Ectodermal cell (in vitro differentiated cells): ENCODE results near the gene HOXD9.

Experiments
- H3K27ac ChIP-seq: 2 replicates; pipeline ENCODE4 v1.7.0; 2013; ENCODE audit warnings: mild to moderate bottlenecking, low read depth, low read length; ENCODE audit not compliant: insufficient read depth, poor library complexity, severe bottlenecking
- H3K27me3 ChIP-seq: 2 replicates; pipeline ENCODE4 v1.7.0; 2013; ENCODE audit warnings: mild to moderate bottlenecking, low read length; ENCODE audit not compliant: insufficient read depth, control insufficient read depth, poor library complexity, severe bottlenecking
- H3K36me3 ChIP-seq: one replicate; pipeline ENCODE4 v1.7.0; 2013; ENCODE audit warnings: low read length; ENCODE audit not compliant: control insufficient read depth, insufficient read depth
- H3K4me1 ChIP-seq: one replicate; pipeline ENCODE4 v1.7.0; 2013; ENCODE audit warnings: low read length; ENCODE audit not compliant: control insufficient read depth, insufficient read depth
- H3K4me3 ChIP-seq: 2 replicates; pipeline ENCODE4 v1.7.0; 2013; ENCODE audit warnings: low read depth, low read length, control low read depth; ENCODE audit not compliant: insufficient read depth
- H3K9me3 ChIP-seq: 2 replicates; pipeline ENCODE4 v1.7.0; 2013; ENCODE audit warnings: mild to moderate bottlenecking, low read length, moderate library complexity; ENCODE audit not compliant: control insufficient read depth
- WGBS, 2 experiments: methylation state at CpG; one replicate each; pipeline ENCODE4 v1.1.7; 2013; ENCODE audit warnings: missing lambda C conversion rate in 2 of 2; 5-methylcytosine and 5-hydroxymethylcytosine counted together

The HOXD9 gene

DNA sequence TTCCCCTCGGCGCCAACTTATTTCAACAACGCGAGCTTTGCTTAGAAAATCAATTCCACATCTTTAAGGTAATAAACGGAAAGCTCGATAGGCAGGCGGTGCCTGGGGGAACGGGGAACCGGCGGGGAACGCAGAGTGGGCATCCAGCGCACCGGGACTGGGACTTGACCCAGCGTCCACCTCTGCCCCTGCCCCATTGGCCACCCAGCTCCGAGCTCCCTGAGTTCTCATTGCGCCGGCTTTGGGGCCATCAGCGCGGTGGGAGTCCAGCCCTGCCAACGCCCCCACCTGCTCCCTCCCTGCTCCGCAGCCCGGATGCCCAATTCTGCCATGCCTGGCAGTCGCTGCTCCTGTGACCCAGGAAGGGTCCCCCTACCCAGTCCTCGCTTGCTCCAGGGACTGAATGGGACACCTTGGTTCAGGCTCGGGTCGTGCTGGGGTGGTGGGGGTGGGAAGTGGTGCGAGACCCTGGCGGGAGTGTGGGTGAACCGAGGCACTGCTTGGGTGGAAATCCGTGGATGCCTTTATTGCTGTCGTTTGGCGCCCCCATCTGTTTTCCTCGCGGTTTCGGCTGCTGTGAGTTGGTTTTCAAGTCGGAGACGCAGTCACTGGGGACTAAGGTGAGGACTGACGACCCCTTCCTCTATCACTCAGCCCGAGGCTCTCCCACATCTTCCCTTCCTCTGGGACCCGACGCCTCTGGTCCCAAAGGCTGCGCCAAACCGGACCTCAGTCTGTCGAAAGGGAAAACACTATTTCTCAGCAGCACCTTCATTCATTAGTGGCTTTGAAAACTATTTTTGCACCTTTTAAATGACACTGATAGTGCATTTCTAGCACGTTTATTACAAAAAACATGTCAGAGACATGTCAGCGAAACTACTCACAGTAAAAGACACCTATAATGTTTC lies 36.4 kb upstream of the HOXD9 start:
- no peaks in the 10 kb centered on the region for H3K9me3 ChIP-seq
- peaks cover 100% of the 10 kb centered on the region for H3K27me3 ChIP-seq
- H3K27ac ChIP-seq = no peak overlapping the region
- H3K36me3 ChIP-seq = no peaks in the 10 kb centered on the region
- WGBS, 2 experiments = 2 to 3% methylated on average over 46 of the region's 46 CpGs
- peaks cover 10% of the 10 kb centered on the region for H3K4me1 ChIP-seq
- no peak overlapping the region for H3K4me3 ChIP-seq

DNA sequence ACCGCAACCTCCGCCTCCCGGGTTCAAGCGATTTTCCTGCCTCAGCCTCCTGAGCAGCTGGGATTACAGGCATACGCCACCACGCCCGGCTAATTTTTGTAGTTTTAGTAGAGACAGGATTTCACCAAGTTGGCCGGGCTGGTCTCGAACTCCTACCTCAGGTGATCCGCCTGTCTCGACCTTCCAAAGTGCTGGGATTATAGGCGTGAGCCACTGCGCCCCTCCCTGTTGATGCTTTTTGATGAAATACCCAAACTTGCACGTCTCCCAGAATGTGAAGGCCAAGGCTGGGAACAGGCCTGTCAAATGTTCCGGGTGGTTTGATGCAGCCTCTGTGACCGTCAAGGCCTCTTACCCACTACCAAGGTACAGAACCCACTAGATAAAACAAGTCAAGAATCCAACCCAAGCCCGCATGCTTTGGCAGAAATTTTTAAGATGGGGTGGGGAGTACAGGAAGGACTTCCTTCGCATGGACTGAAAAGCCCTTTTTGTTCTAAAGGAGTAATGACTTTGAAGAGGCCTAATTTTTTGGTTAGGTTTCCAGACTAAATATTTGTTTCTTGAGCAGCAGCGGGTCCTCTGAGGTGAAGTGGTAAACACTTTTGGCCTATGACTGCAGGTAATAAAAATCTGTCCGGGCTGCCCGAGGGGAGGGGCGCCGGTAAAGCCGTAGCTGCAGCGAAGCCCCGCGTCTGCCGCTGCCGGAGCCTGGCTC lies 35.0 kb upstream of the HOXD9 start:
- no peaks in the 10 kb centered on the region for H3K9me3 ChIP-seq
- WGBS, 2 experiments = 16 to 17% methylated on average over 29 of the region's 29 CpGs
- H3K4me3 ChIP-seq = peak overlapping the region; percentile 28
- no peak overlapping the region for H3K27ac ChIP-seq
- H3K36me3 ChIP-seq = no peaks in the 10 kb centered on the region
- peaks cover 100% of the 10 kb centered on the region for H3K27me3 ChIP-seq
- H3K4me1 ChIP-seq = peaks cover 8% of the 10 kb centered on the region

DNA sequence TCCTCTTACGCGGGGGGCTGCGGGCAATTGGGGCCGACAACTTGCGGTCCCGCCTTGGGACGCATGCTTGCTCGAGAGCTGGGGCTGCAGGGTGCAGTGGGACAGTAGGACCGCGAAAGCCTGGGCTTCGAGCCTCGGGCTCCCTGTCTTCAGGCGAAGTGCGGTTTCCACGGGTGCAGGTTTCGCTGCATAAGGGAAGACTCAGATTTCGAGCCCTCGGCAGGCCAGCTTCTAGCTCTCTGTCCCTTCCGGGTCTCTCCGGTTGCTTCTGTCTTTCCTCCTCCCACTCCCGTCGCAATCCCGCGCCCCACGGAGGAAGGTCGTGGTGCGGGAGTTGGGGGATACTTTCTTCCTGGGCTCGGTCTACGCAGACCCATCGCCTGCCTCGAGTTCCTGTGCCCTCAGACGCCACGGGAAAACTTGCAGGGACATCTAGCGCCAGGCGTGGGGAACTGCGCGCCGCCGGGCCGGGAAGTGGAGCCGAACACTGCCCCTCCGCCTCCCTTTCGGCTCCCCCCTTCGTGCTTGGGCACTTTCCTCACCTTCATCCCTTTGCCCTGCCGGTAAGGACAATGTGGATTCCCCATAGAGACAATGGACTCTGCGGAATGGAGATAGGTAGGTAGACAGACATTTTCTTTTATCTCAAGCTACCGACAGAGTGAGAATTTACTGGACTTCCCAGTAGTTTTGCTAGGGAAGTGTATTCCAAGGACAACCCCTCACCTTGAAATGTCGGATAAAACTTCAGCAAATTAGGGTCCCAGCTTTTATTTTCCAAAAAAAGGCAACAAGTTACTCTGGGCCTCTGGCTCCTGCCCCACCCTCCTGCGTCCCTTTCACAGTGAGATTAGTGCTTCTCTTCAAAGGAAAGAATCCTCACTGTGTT lies 34.2 kb upstream of the HOXD9 start:
- Histone ChIP-seq H3K4me3 (peak overlapping the region; percentile 28), H3K27ac (no peak overlapping the region), H3K4me1 (peaks cover 5% of the 10 kb centered on the region), H3K27me3 (peaks cover 100% of the 10 kb centered on the region), H3K36me3 (no peaks in the 10 kb centered on the region), H3K9me3 (no peaks in the 10 kb centered on the region)
- WGBS, 2 experiments = 1% methylated on average over 49 of the region's 49 CpGs

DNA sequence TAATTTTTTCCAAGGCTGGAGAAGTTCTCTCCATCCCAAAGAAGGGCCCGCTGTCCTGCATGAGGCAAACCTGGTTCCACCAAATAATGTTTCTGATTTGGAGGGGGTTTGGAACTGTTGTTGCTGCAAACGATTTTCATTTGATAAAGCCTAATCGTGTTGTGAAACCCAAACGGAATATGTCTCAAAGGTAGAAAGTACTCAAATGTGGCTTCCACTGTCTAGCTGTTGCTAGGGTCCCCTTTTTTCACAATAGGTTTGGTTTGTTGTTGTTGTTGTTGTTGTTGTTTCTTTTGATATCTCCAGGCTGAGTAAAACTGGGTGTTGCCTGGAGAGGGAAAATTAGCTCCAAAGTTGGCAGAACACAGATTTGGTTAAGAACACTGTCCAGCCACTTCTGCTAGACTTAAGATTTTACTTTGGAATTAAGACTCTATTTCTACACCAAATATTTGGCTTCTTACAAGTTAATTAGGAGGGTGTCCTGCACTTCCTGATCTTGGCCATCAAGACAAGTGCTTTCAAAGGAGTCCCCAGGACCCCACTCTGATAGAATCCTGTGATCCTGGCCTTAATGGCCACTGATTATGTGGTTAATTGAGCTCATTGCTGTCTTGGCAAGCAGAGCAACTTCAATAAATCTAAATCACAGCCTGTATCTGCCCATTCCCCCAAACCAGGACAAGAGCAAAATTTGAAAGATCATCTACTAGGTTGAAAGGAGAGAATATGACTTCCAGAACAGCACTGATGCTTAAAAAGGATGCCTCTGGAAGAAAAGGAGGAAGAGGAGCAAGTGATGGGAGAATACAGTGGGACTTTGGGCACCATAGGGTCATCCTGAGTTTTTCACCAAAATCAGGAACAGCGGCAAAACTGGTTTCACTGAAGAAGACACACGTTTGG lies 33.3 kb upstream of the HOXD9 start:
- Histone ChIP-seq H3K27me3 (peaks cover 100% of the 10 kb centered on the region), H3K4me3 (no peak overlapping the region), H3K27ac (no peak overlapping the region), H3K4me1 (peaks cover 5% of the 10 kb centered on the region), H3K9me3 (no peaks in the 10 kb centered on the region), H3K36me3 (no peaks in the 10 kb centered on the region)
- WGBS, 2 experiments = 10 to 11% methylated on average over 6 of the region's 6 CpGs

DNA sequence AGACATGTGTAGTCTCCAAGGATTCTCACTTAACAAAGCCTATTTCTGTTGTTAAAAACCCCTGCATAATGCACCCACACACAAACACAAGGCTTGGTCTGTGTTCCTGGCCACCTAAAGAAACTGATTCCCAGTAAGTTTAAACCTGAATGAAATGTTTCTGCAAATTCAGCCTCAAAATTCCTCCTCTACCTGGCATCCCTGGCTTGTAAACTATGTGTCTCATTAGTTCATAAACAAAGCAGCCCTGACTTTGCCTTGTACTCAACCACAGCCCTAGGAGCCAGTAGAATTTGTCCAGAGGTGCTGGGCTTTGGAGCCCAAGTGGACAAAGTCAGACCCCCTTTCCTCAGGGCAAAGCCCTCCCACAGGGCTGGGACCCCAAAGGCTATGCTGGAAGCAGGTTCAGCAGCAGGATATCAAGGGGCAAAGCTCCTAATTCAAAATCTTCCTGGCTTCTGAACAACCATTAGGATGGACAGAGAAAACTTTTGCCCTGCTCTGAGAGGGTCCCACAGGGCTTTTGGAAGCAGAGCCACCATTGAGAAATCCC lies 32.6 kb upstream of the HOXD9 start:
- Histone ChIP-seq H3K27me3 (peaks cover 100% of the 10 kb centered on the region), H3K4me1 (peaks cover 5% of the 10 kb centered on the region), H3K36me3 (no peaks in the 10 kb centered on the region), H3K27ac (no peak overlapping the region), H3K4me3 (no peak overlapping the region), H3K9me3 (no peaks in the 10 kb centered on the region)

DNA sequence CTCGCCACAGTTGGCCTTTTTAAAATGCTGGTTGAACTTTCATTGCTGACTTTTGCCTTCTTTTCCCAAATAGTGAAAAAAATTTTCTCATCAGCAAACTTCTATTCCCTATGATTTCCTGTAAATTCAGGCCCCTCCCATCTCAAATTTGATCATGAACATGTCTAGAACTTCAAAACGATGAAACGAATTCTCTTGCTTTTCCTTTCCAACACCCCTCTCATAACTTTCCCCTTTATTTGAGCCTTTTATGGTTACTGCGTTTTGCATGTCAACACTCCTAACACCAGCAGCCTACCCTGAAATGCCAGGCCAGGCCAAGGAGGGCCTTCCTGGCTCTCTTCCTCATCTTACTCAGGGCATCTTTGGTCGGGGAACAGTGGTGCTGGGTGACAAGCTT lies 31.7 kb upstream of the HOXD9 start:
- no peak overlapping the region for H3K4me3 ChIP-seq
- no peaks in the 10 kb centered on the region for H3K9me3 ChIP-seq
- H3K27me3 ChIP-seq = peaks cover 100% of the 10 kb centered on the region
- 13 to 21% methylated on average over 5 of the region's 5 CpGs for WGBS, 2 experiments
- H3K27ac ChIP-seq = no peak overlapping the region
- no peaks in the 10 kb centered on the region for H3K36me3 ChIP-seq
- peaks cover 5% of the 10 kb centered on the region for H3K4me1 ChIP-seq

DNA sequence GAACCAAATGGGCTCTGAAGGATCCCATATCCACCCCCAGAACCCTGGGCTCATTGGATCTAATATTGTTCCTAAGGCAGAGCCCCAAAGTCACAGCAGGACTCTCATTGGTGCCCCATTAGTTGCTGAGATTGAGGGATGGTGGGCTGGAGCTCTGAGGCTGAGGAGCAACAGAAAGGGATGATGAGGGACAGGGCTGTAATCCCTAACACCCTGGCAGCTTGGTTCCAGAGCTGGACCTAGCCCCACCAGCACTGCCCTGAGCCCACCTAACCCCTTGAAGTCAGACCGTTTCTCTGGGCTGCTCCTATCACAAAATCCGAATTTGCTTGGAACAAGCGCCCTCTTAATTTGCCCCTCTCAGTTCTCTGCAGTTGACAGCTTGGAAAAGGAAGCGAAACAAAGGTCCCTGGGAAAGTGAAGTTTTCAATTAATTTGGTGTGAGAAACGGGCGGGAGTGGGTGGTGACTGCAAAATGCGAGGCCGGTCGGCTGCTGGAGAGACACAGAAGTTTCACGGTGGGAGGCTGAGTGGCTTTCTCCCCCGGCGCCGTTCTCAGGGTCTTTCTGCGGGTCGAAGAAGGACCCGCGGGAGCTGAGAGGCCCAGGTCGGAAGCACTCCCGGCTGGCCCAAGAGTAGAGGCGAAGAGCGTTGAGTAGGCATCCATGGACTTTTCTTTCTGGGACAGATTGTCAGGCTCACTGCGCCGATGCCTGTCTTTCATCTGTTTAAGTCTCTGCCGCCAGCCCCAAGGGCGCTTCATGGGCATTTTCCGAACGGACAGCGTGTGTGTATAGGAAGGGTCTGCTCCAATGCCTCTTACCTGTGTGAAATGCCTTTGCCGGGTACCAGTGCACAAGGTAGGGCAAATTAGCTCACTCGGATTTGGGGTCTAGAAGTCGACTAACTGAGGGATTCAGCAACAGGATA lies 30.9 kb upstream of the HOXD9 start:
- no peak overlapping the region for H3K27ac ChIP-seq
- WGBS, 2 experiments = 3 to 4% methylated on average over 31 of the region's 31 CpGs
- no peaks in the 10 kb centered on the region for H3K36me3 ChIP-seq
- H3K27me3 ChIP-seq = peaks cover 100% of the 10 kb centered on the region
- H3K4me1 ChIP-seq = peaks cover 5% of the 10 kb centered on the region
- H3K4me3 ChIP-seq = no peak overlapping the region
- H3K9me3 ChIP-seq = no peaks in the 10 kb centered on the region

DNA sequence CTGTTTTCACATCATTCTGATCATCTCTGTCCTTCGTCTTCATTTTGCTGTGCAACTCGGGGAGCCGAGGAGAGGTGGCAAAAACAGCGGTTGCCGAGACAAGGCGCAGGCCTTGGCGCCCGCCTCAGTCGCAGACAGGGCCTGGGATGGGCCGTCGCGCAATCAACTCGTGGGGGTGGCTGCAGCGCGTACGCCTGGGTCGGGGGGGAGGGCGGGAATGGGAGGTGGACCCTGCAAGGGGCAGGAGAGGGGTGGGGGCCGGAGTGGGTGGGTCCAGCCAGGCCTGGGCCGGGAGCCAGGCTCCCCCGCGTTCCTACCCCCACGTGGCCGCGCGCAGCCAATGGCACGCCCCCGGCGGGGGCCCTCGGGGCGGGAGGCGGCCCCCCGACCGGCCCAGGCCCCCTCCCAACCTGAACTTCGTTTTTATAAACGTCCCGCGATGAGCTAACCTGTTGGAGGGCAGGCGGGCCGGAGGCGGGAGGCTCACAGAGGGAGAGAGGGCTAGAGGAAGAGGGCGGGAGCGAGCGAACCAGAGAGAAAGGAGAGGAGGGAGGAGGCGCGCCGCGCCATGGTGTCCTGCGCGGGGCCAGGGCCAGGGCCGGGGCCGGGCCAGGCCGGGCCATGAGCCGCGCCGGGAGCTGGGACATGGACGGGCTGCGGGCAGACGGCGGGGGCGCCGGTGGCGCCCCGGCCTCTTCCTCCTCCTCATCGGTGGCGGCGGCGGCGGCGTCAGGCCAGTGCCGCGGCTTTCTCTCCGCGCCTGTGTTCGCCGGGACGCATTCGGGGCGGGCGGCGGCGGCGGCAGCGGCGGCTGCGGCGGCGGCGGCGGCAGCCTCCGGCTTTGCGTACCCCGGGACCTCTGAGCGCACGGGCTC lies 30.0 kb upstream of the HOXD9 start, which contains the start of gene HOXD13:
Gene HOXD13 (plus strand): TSS at position 452 of the 875 bp plus-strand sequence. CDS start 170 bp downstream, at position 622.
- Histone ChIP-seq H3K27me3 (peaks cover 100% of the 10 kb centered on the region), H3K27ac (no peak within 1 kb of the TSS), H3K4me1 (peaks cover 5% of the 10 kb centered on the region), H3K4me3 (peak within 1 kb of the TSS; percentile 22), H3K9me3 (no peaks in the 10 kb centered on the region), H3K36me3 (no peaks in the 10 kb centered on the region)
- WGBS, 2 experiments = 1% methylated on average over 95 of the region's 95 CpGs
